Sciatic nerve (tissue), 2 donors: ENCODE measurements around the gene GRHPR. TPM values are rescaled to one million over a fixed set of nuclear protein-coding genes. Genes with fewer than 3 reads are reported as not detected.
A peak's percentile ranks its signal among the peaks of the same experiment; 100 is the strongest.

ENCODE experiments used
- ATAC-seq: fragments of 200-7000 bp; cut with Tn5 transposase; one replicate; pipeline ENCODE4 v1.9.1; 2020; ENCODE audit warnings: mild to moderate bottlenecking, moderate library complexity
- DNase-seq: peaks from one replicate; pipeline ENCODE4 v3.0.0-alpha.2; 2020; ENCODE audit warnings: low spot score
- intact Hi-C: fragments of 100-400 bp; cut with DNase I; formaldehyde crosslinking; loops from one replicate; pipeline ENCODE4 v1.14.2; 2022
- total RNA-seq: library from RNA; stranded (reverse); fragmentation: NEBNext Ultra II Directional; extraction: Animal tissue kit (Norgen Biotek cat#: 25700); gene quantifications from one replicate; pipeline ENCODE4 v1.2.1, GENCODE V29; 2021
- donor health status: DM: no; HTN: no; CAD: no.
- donor health status: DM: no; HTN: no; CAD: no.

Gene GRHPR
- 90.7 TPM for total RNA-seq

DNA sequence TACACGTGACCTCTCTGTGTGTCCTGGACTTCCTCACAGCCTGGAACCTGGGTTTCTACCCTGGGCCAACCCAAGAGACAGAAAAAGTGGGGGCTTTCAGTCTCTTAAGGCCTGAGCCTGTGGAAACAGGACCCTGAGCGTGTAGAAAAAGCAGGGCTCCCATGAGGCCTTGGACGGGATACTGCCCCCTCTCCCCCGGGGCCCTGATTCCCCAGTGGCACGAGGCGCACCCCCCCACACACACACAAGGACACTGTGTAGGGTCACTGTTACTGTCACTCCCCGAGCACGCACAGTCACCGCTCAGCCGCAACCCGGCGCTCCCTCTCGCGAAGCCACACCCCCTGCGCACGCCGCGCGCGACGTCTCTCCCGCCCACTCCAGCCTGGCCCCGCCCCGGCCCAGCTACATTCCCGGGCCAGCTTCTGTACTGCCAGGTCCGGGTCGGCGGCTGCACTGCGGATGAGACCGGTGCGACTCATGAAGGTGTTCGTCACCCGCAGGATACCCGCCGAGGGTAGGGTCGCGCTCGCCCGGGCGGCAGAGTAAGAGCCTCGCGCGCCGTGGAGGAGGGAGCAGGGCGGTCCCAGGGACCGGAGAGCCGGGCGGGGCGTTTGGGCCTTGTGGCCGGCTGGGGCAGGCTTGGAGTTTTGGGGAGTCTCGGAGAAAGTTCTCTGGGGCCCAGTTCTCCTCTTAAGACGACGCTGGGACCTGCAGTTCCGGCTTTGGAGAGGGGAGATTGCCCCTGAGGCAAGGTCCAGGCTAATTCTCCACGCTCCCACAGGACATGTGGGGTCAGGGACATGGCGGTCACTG is at the start of gene GRHPR:
TSS of gene GRHPR (plus strand) at position 408 of the 816 bp plus-strand sequence. CDS start at position 463, 55 bp downstream.
- intact Hi-C loops: no loop called here
- peak; percentile 94 for DNase-seq
- peak; percentile 98 for ATAC-seq

DNA sequence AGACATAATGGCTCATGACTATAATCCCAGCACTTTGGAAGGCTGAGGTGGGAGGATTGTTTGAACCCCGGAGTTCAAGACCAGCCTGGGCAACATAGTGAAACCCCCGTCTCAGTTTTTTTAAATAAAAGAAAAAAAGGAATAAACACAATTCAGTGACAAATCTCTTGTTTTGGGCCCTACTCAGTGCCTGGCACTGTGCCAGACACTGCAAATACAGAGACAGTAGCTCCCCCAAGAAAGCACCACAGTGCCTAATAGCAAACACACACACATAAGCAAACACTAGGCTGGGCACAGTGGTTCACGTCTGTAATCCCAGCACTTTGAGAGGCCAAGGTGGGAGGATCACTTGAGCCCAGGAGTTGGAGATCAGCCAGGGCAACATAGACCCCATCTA is 49.7 kb upstream of the GRHPR start:
- intact Hi-C loops: no loop called here
- DNase-seq: no peak
- no peak for ATAC-seq

DNA sequence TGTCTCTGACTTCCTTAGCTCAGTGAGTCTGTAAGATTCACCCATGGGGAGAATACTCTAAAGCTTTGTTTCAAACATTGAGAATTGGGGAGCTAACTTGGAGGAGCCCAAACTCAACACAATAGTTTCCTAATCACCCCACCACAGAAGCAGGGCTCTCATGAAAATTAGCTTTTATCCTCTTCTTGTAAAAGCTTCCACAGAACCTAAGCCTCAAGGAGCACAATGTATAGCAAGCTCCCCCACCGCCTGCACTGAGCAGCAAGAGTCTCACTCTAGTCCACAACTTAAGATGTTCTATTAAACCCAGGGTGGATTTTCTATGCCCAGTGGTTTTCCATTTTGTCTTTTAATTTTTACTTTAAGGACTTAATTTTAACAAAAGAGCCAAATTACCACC is 48.9 kb upstream of the GRHPR start:
- no peak for DNase-seq
- intact Hi-C loops: no loop called here
- ATAC-seq: no peak

DNA sequence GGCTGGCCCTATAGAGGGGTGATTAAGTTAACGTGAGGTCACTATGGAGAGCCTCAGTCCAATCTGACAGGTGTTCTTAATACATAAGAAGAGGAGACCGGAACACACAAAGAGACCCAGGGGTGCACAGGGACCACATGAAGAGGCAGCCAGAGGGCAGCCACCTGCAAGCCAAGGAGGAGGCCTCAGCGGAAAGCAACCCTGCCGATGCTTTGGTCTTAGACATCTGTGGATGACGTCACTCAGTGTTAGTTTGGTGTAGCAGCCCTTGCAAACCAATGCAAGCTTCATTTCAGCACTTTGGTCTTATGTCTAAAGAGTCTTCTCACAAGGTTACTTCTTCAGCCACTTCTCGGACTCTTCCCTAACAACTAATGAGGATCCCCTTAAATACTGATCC is 47.6 kb upstream of the GRHPR start:
- DNase-seq (no peak), ATAC-seq (no peak)
- intact Hi-C loops: no loop called here

DNA sequence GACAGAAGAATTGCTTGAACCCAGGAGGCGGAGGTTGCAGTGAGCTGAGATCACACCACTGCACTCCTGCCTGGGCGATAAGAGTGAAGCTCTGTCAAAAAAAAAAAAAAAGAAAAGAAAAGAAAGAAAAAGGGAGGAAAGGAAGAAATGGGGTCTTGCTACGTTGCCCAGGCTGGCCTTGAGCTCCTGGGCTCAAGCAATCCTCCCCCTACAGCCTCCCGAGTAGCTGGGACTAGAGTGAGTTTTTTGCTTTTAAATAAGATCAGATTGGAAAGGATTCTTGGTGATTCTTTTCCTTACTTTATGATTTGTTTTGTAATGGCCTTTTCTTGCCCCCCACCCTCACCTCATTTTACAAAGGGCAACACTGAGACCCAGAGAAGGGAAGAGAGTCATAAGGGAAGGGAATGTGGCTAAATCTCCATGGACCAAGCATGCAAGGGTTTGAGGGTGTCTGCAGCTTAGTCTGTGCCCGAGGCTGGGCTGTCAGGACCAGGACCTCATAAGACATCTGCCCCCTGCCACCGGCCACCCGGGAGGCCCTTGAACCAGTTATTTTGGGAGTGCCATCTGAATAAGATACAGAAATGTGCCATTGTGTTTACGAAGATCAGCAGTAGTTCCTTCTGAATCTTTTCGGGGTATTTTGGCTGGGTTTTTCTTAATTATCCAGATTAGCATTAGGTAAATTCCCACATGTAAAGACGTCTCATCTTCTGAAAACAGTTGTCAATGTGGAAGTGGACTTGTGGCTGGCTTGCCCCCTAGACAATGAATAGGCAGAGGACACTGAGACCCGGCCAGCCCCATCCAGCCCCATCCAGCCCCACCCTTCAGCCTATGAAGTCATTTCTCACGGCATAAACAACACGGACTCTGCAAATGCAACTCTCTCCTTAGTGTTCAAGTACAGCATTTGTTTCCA is 44.5 kb upstream of the GRHPR start:
- intact Hi-C loops: no loop called here
- ATAC-seq: no peak
- no peak for DNase-seq

DNA sequence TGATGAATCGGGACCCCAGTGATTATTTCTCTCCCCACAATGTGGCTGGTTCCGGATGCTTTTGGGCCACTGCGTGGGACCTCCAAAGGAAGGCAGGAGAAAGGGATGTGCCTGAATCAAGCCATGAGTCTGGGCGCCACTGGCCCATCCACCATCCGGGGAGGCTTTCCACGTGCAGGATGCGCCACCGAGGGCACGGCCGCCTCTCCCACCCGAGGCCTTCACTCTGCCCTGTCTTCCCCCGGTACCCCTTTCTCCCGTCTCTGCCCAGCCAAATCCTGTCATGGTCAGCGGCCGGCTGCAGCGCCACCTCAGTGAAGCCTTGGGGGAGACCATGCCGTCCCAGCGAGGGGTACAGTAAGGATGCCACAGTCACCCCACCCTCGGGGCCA is 43.9 kb upstream of the GRHPR start:
- ATAC-seq: no peak
- intact Hi-C loops: no loop called here

DNA sequence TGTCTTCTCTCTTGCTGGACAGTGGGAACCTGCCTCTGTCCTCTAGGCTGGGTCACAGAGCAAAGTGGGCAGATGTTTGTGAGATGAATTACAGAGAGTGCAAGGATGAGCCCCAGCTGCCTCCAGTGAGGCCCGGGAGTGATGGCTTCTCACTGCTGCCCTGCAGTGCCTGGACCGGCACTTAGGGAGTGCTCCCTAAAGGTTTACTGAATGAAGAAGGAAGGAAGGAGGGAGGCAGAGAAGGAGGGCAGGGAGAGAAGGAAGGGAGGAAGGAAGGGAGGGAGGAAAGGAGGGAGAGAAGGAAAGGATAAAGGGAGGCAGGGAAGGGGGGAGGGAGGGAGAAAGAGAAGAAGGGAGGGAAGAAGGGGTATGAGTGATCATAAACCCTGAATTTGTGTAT is 42.7 kb upstream of the GRHPR start:
- no peak for DNase-seq
- ATAC-seq: no peak
- intact Hi-C loops: no loop called here

More for the DNA sequence above, 43.9 kb upstream of the GRHPR start:
- DNase-seq: no peak

DNA sequence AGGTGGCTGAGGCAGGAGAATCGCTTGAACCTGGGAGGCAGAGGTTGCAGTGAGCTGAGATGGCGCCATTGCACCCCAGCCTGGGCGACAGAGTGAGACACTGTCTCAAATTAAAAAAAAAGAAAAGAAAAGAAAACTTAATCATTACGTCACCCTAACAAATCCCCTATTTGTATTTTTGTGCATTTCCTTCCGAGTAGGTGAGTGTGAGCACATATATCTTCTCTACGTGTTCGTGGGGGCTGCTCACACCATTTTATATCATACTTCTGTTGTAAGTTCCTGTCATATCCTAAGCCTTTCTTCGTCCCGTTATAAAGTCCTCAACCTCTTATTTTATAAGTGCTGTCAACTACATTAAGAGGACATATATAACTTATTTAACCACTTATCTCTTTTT is 41.9 kb upstream of the GRHPR start:
- no peak for ATAC-seq
- DNase-seq: no peak
- intact Hi-C loops: no loop called here

DNA sequence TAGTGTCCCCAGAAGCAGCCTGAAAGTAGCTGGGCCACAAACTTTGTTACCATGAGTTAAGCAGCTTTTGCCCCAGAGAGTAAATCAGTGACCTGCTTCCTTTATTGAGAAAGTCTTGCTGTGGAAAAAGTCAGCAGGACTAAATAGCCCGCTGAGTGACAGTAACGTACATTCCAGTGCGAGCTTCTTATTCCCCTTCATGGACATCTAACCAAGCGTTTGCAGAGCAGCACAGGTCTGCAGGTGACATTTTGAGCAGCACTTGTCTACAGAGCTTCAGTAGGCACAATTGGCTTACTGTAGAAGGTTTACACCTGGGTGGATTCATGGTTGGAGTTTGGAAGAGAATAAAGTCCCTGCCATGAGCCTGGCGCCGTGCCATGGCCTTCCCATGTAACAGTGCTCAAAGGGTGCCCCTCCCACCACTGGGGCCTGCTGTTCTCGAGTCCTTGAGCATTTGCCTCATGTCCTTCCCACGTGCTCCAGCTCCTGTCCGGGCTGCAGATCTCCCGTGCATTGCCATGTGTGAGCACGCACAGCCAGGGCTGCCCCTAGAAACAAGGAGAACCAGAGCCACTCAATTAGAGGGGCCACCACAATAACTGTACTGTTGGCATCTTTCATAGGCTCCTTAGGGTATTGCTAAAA is 41.3 kb upstream of the GRHPR start:
- no peak for ATAC-seq
- intact Hi-C loops: no loop called here
- no peak for DNase-seq

DNA sequence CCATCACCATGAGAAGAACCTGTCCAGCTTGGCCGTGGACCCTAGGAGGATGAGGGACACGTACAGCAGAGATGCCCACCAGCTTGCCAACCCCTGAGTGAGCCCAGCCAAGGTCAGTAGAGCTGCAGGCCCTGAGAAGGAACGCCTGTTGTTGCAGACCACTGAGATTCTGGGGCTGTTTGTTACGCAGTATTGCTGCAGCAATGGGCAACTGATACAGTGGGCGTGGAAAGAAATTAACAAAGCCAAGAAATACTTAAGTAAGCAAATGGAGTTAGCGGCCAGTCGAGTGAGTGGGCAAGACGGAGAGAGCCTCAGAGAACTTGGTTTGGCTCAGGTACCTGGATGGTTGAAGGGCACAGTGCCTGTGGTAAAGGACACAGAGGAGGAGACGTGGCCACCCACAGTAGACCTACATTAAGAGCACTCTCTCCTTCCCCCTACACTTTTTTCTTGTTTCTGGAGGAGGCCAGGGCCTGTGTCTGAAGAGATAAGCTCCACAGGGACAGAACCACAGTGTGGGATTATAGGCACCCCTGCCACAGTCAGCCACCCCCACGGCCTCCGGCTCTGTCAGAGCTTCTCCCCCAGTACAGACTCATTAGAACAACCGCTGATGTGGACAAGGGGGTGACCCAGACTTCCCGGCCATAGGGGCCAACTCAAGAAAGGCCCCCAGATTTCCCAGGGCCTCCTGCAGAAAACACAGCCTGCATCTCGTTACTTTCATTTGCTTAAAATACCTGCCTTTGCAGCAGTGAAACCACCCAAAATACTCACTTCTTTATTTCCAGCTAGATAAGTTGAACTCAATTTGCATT is 40.1 kb upstream of the GRHPR start:
- DNase-seq (no peak), ATAC-seq (no peak)
- intact Hi-C loops: no loop called here

DNA sequence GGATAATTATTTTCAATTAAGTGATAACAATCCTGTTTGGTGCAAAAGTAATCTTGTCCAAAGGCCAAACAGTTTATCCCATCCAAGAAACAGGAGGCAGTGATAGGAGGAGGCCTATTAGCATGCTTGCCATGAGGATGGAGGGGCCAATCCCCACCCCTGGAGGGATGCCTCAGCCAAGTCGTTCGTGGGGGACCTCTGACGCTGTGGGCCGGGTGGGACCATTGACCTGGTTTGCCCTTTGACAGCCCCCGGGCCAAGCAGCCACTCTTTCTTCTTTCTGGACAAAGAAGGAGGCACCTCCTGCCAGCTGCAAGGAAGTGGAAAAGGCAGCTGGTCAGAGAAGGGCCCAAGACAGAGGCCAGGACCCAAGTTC is 39.5 kb upstream of the GRHPR start:
- intact Hi-C loops: no loop called here
- DNase-seq (no peak), ATAC-seq (no peak)

DNA sequence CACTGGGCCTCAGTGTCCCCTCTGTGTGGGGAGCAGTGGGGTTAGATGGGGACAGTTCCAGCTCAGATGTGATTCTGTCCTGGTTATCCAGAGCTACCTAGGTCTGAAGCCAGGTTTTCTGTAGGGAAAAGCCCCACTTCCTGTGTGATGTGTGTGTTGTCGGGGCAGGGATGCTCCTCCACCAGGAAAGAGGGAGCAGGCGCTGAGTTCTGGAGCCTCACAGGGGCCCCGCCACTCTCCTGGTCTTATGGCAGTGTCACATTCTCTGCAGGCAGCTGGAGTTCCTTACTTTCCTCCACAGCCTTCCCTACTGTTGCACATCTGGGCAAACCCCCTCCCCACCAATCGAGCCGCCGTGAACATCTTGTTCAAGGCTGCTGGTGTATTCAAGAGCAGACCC is 39.1 kb upstream of the GRHPR start:
- intact Hi-C loops: no loop called here
- no peak for DNase-seq

DNA sequence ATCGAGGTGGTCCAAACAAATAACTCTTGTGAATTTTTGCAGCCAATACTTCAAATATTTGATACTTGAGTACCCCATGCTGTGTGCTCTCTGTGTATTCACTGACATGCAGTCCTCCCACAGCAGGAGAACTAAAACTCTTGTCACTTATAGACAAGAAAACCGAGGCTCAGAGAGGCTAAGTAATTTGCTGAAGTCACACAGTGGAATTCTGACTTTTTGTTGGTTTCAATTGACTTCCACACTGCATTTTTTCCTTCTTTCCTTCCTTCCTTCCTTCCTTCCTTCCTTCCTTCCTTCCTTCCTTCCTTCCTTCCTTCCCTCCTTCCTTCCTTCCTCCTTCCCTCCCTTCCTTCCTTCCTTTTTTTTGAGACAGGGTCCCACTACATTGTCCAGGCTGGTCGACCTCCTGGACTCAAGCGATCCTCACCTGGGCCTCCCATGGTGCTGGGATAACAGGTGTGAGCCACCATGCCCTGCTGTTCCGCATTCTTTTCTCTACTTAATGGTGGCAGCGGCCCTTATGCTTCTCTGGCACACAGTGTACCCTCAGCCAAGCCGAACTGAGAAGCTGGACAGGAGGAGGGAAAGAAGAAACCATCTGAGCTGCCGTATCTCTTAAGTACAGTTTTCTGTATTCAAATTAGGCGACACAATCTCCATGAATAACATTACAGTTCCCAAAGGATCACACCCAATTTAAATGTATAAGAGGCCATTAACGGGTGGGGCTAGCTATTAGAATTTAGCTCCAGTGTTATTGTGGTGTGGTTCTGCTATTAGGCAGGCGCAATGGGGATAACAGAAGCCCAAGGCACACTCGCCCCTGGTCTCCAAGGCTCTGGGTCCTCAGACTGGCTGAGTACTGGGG is 38.4 kb upstream of the GRHPR start:
- intact Hi-C loops: no loop called here
- ATAC-seq: no peak
- no peak for DNase-seq

More for the DNA sequence above, 39.1 kb upstream of the GRHPR start:
- no peak for ATAC-seq

DNA sequence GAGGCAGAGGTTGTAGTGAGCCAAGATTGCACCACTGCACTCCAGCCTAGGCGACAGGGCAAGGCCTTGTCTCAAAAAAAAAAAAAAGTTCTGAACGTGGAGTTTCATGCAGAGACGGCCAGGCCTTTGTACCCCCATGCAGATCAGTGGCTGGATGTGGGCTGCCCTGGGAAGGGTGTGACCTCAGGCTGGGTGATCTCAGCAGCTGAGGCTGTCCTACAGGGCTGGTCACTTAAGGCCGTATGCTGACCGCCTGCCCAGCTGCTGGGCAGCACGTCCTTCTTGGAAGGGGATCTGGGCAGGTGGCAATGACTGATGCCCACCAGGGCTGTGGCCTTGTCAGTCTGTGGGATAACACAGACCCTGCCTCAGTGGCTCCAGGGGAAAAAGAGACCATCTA is 37.2 kb upstream of the GRHPR start:
- ATAC-seq (no peak), DNase-seq (no peak)
- intact Hi-C loops: no loop called here

DNA sequence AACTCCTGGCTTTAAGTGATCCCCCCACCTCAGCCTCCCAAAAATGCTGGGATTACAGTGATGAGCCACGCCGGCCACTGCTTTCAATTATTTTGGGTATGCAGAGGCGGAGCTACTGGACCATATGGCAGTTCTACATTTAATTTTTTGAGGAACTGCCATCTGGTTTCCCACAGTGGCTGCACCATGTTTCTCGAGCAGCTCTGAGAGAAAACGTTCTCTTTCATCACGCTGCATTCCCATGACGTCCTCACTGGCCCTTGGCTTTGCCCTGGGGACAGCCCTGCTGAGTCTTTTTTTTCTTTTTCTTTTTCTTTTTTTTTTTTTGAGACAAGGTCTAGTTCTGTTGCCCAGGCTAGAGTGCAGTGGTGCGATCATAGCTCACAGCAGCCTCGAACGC is 35.5 kb upstream of the GRHPR start:
- intact Hi-C loops: no loop called here
- ATAC-seq (no peak), DNase-seq (no peak)

DNA sequence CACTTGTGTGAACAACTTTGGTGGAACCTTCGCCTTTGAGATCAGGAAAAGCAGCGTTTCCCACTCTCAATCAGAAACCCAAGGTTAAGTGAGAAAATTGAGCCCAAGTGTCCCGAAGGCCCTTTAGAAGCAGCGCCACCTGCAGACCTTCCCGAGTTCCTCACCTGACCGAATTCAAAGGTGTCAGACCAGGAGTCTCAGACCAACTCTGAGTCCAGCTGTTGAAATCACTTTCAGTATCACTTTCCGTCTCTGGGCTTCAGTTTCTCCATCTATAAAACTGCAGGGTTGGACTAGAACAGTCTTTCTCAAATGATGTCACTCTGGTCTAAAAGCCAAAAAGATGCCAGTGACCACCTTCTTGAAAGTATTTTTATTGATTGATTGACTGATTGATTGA is 31.7 kb upstream of the GRHPR start:
- DNase-seq: no peak
- intact Hi-C loops: no loop called here
- ATAC-seq: no peak

DNA sequence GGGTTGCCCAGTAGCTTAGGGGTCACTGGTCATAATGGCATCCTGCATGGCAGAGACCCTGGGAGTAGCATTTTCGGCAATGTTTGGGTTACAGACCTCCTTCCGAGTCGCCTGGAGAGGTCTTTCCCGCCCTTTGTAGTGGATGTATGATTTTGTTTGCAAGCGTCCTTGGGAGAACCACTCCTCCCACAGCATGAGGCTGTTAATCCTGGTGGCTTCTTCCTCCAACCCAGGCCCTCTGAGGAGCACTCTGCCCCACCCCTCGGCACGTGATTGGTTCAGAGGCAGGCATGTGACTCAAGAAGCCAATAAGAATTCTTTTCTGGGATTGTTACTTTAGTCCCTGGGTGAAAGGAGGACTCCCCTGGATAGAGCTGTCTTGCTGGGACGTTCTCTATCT is 30.2 kb upstream of the GRHPR start:
- intact Hi-C loops: no loop called here
- ATAC-seq: no peak

DNA sequence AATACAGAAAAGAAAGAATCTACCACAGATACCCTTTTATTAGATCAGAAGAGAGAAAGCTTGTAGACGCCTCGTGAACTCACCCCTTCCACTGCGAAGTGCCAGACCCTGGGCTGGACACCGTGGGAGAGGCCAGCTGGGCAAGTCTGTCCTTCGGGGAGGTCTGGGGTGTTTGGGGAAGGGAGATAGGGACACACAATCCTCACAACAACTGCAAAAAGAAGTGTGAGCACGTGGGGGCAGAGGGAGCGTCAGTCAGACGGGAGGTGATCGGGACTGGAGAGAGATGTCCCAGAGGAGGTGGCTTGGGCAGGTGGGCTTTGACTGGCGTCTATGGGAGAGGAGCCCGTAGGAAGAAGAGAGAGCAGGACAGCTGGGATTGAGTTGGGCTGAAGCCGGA is 27.3 kb upstream of the GRHPR start:
- ATAC-seq: no peak
- intact Hi-C loops: no loop called here

More for the DNA sequence above, 30.2 kb upstream of the GRHPR start:
- DNase-seq: no peak

More for the DNA sequence above, 27.3 kb upstream of the GRHPR start:
- no peak for DNase-seq
